GM18517 (cell line): ENCODE measurements around the gene RPL31.

Source experiments
- ATAC-seq: cut with Tn5 transposase; IDR thresholded peaks from one replicate; pipeline ENCODE4 v1.9.1; 2021; ENCODE audit warnings: mild to moderate bottlenecking, moderate library complexity; ENCODE audit not compliant: unreplicated experiment

The RPL31 gene

DNA sequence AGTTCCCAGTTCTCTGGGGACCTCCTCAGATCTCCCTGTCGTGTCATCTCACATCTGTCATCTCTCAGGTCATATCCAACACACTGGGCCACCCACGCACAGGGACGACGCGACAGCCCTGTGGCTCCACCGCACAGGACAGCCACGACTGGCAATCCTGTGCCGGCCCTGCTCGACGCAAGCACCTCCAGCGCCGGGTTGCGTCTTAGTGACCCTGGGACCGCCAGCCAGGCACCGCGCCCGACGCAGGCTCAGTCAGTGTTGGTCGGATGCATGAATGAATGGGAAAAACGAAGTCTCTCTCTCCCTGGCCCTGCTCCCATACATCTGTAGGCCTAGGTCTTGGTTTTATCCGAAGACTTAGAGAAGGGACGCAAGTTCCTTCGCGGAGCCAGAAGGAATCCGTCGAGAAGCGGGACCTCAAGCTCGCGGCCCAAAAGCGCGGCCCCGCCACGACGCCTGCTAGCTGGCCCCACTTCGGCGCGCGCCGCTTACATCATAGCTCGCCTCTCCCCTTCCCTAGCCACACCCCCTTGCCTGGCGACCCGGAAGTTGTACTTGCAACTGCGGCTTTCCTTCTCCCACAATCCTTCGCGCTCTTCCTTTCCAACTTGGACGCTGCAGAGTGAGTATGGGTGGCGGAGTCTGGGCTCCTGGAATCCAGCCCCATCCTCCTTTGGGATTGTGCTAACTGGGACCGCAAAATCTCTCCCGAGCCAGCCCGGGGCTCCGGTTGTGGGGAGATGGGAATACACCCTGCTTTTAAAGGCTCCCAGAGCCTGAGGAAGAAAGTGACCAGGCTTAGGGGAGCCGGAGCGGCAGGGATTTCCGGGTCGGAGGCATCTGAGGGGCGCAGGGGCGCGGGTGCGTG lies at the start of gene RPL31:
TSS of gene RPL31 (plus strand) at position 599 of the 871 bp plus-strand sequence. CDS start 413 bp downstream, outside the sequence.
- ATAC-seq: peak; percentile 98

GRCh38 chr2:100952512-100952911 lies 49.6 kb upstream of the RPL31 start:
- ATAC-seq: no peak

GRCh38 chr2:100953406-100954043 lies 48.6 kb upstream of the RPL31 start:
- no peak for ATAC-seq

GRCh38 chr2:100954044-100954420 lies 48.1 kb upstream of the RPL31 start:
- no peak for ATAC-seq

GRCh38 chr2:100955226-100955625 lies 46.9 kb upstream of the RPL31 start:
- no peak for ATAC-seq

DNA sequence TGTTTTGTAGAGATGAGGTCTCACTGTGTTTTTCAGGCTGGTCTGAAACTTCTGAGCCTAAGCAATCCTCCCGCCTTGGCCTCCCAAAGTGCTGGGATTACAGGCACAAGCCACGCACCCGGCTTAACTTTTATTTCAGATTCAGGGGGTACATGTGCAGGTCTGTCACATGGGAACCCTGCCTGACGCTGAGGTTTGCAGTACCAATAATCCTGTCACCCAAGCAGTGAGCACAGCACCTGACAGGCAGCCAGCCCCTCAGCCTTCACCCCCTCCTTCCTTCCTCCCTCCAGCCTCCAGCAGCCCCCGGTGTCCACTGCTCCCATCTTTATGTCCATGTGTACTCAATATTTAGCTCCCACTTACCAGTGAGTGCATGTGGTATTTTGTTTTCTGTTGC lies 46.0 kb upstream of the RPL31 start:
- no peak for ATAC-seq

DNA sequence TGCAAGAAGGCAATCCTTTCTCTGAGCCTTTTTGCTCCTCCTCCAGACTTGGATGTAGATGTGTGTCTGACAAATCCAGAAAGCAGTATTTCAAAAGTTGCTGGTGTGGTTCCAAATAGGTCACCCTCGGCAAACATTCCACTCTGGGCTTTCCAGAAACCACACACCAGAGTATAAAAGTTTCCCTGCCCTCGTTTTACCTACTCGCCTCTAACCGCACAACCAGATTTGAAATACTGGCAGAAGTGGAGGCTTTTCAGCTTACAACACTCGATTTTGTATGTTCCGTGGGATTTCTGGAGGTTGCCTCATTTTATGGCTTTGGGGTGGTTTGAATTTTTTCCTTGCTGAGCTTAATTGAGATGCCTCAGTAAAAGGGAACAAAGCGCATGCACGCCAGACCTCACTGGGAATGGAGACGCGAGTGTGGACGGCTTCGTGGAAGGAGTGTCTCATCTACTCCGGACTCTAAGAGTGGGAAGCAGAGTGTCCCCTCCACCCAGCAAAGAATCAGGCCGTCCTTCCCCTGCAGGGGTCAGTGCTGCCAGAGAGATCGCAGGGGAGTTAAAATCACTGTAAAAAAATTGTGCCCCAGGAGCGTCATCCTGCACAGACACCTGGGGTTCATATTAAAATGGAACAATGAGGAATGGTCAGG lies 44.0 kb upstream of the RPL31 start:
- no peak for ATAC-seq

DNA sequence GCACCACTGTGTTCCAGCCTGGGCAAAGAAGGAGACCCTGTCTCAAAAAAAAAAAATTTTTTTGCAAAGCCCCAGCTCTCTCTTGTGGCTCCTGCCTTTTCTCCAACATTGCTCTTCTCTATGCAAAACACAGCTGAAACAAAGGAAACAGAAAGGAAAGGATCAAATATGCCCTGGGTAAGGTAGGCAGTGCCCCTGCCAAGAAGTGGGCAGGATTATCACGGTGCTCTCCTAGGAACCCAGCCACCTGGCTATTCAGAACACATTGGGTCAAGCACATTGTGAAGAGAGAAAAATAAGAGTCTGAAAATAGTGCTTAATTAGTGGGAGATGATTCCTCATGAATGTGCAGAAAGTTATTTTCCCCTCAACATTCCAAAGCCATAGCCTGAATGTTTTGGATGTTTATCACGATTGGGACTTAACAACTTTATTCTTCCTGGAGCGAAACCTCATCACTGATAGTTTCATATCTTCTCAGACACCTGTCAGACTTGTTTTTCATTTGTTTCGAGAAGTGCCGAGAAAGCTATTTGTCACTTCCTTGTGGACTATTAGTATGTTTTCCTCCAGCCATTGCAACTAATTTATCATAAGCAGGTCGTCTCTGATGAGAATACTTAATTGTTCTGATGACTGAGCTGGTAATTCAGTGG lies 42.7 kb upstream of the RPL31 start:
- ATAC-seq: no peak

GRCh38 chr2:100960688-100961087 lies 41.4 kb upstream of the RPL31 start:
- no peak for ATAC-seq

DNA sequence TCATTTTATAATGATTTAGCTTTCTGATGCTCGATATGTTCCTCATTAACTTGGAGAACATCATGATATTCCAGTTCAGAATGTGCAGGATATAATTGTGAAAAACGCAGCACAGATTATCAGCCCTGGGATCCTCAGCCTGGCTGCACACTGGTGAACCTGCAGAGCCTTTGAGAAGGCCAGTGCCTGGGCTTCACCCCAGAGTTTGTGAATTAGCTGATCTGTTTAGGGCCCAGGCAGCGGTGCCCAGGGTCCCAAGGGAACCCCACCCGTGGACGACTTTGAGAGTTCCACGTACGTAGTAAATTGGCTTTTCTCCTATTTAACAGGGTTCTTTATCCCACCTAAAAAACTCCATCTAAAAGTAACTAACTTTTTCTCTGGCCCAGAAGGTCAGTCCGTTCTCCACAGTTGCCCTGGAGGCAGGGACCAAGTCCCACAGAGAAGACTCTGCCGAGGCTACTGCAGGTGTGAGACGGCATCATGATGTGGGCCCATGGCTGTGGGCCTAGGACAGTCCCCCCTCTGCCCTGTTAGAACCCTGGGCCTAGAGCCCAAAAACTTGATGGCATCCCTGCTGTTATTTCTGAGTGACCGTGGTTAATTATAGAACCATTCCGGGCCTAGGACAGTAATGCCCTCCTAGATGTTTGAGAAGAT lies 39.6 kb upstream of the RPL31 start:
- ATAC-seq: no peak

GRCh38 chr2:100963026-100963375 lies 39.1 kb upstream of the RPL31 start:
- ATAC-seq: no peak

DNA sequence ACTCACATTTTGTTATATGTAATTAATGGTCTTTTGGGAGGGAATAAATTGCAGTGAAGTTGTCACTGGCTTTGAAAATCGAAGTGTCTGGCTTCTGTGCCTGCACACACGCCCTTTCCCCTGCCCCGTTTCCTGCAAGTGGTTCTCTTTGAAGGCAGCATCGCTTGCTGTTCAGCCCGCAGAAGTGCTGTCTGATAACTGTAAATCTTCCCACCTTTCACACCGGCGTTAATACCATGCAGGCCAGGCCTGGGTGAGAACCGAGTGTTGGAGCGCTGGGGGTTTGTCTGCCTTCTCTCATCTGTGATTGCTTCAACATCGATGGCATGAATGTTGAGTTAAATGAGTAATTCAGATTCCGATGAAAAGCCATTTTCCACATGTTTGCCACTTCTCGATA lies 37.9 kb upstream of the RPL31 start:
- no peak for ATAC-seq

DNA sequence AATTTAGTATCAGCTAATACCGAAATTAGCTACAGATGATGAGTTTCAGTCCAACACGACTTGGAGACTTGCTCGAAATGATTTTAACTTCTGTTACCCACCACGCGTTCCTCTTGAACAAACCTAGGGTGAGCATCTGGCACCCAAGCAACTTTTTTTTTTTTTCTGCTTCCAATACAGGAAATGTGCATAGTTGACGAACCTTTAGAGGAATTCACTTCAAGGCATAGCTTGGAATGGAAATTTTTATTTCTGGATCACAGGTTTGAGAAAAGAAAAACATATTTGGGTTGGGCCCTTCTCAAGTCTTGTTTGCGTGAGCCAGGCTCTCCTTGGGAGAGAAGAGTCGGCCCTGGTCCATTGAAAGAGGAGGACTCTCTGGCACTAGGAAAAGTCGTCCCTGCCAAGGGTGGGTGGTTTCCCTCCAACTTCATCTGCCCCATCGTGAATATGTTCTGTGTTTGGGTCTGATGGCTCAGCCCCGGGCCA lies 37.4 kb upstream of the RPL31 start:
- ATAC-seq: no peak

DNA sequence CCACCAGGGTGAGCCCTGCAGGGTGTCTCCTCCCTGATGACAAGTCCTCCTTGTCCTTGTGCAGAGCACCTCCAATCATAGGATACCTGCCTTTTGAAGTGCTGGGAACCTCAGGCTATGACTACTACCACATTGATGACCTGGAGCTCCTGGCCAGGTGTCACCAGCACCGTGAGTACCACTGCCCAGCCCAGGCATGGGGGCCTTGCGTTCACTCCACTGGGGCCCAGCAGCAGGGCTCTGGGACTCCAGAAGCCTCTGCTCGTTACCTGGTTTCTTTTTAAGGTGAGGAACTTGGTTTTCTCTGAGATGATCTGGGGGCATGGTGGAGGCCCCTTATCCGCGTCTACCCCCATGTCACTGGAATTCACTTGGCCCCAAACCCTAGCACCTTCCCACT lies 36.5 kb upstream of the RPL31 start:
- no peak for ATAC-seq

DNA sequence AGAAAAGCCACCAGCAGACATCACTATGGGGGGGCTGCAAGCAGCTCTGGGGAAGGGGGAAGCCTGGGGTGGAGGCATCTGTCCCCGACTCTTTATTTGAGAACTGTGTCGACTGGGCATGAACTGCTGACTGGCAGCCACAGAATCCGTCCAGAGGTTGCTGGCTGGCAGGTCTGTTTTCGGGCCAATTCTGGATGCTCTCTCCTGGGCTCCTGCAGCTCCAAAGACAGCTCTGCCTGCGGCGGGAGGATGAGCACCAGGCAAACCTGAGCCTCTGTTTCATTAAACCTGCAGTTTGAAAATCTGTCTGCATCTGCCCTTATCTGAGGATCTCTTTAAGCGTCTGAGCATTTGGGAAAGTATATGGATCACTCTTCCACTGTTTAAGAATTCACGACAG lies 34.4 kb upstream of the RPL31 start:
- no peak for ATAC-seq

DNA sequence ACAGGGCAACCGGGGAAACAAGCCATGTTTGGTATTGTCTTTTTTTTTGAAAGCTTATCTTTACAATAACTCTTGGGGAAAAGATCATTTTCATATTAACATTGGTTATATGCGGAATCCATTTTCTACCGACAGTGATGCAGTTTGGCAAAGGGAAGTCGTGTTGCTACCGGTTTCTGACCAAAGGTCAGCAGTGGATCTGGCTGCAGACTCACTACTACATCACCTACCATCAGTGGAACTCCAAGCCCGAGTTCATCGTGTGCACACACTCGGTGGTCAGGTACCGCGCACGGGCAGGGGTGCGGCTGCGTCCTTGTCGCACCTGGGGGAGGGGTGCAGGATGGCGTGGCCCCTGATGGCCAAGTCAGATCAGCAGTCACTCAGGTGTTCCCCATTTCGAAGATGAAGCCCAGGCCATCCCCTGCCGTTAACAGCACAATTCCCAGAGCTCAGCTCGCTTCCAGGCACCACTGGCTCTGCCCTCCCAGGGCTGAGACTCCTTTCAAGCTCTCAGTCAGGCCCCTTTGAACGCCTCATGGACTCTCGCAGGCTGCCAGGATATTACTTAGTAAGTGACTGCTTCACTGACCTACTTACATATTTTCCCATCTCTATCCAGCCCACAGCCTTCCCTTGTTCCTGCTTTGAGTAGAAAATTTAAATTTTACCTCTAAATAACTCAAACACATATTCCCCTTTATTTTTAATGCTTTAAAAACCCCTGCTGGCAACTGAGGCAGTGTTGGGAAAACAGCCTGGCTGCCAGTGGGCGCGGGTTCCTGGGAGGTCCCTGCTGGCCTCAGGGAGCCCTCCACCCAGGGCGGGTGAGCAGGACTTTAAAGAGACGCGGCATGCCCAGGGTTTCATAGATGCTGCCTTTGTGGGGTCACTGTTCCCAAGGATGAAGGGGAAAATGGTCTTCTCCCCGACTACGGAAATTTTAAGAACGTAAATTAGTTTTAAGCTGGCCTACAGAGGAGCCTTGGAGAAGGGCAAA lies 33.6 kb upstream of the RPL31 start:
- ATAC-seq: no peak

- no peak for ATAC-seq
Observed at GRCh38 chr2:100969998-100970397, 32.1 kb upstream of the RPL31 start.

- no peak for ATAC-seq
Observed at GRCh38 chr2:100971221-100971620, 30.9 kb upstream of the RPL31 start.

DNA sequence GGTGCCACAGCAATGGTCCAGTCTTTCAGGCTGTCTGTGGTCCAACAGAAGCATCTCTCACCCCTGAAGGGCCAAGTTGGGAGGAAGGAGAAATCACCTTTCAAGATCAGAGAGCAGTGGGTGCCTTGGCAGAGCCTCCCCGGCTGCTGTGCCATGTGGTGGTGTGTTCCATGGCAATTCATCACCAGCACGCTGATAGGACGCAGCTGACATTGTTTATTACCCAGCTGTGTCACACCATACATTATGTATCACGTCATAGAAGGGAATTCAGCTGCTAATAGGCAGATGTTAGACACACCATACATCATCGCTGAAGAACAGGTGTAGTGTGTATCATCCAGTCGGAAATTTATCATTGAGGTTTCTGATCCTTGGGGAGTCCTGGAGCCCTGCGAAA lies 29.6 kb upstream of the RPL31 start:
- no peak for ATAC-seq
